GM12892 (cell line): ENCODE measurements around the gene ARFGEF3.

Source experiments
- POLR2A ChIP-seq: IDR thresholded peaks from 2 replicates; pipeline ENCODE4 v1.6.1; 2011; ENCODE audit warnings: low read depth, low read length, control low read depth
- POLR2AphosphoS5 ChIP-seq: IDR thresholded peaks from 2 replicates; pipeline ENCODE4 v1.6.1; 2011; ENCODE audit warnings: low read depth, low read length, control low read depth

- TF ChIP-seq POLR2A (no peak), POLR2AphosphoS5 (no peak)
Measured at GRCh38 chr6:138291849-138292181, 130.1 kb downstream of the ARFGEF3 start.
